NCI-H524 treated with DMSO at 0.1 percent for 48 hours (cell line): ENCODE data around the gene DISP1.
"Not testable (repeated sequence)": the region's sequence is repeated elsewhere in the genome, so short reads cannot be mapped to it uniquely, and the experiment has no call there.

ENCODE experiments used
- DNase-seq: peaks from one replicate; lab custom pipeline; 2025; lab: John Stamatoyannopoulos, UW

Gene DISP1

GRCh38 chr1:222798116-222798515 lies 16.7 kb upstream of the DISP1 start:
- no peak for DNase-seq

GRCh38 chr1:222798975-222799374 lies 15.9 kb upstream of the DISP1 start:
- DNase-seq, result no peak

GRCh38 chr1:222801067-222801466 lies 13.8 kb upstream of the DISP1 start:
- DNase-seq, result no peak

GRCh38 chr1:222811671-222812070 lies 3.2 kb upstream of the DISP1 start:
- no peak for DNase-seq

- DNase-seq, result no peak
These were observed 838 bp upstream of the DISP1 start for GRCh38 chr1:222813866-222814535.

GRCh38 chr1:222815440-222815765 lies 564 bp downstream of the DISP1 start:
- DNase-seq, result no peak

GRCh38 chr1:222817529-222817928 lies 2.7 kb downstream of the DISP1 start:
- no peak for DNase-seq

- no peak for DNase-seq
These were observed 3.3 kb downstream of the DISP1 start for GRCh38 chr1:222818171-222818570.

- no peak for DNase-seq
These were observed 5.4 kb downstream of the DISP1 start for GRCh38 chr1:222820171-222820712.

GRCh38 chr1:222821239-222821638 lies 6.4 kb downstream of the DISP1 start:
- DNase-seq, result no peak

- DNase-seq, result no peak
These were observed 8.9 kb downstream of the DISP1 start for GRCh38 chr1:222823695-222824094.

- no peak for DNase-seq
These were observed 9.8 kb downstream of the DISP1 start for GRCh38 chr1:222824641-222825040.

- no peak for DNase-seq
These were observed 14.1 kb downstream of the DISP1 start for GRCh38 chr1:222828939-222829338.

- no peak for DNase-seq
These were observed 15.0 kb downstream of the DISP1 start for GRCh38 chr1:222829868-222830267.

- DNase-seq, result no peak
These were observed 18.6 kb downstream of the DISP1 start for GRCh38 chr1:222833356-222833876.

- DNase-seq, result no peak
These were observed 28.9 kb downstream of the DISP1 start for GRCh38 chr1:222843469-222844410.

GRCh38 chr1:222844411-222844779 lies 29.6 kb downstream of the DISP1 start:
- DNase-seq, result peak; percentile 38

- DNase-seq, result no peak
These were observed 30.9 kb downstream of the DISP1 start for GRCh38 chr1:222845763-222846162.

GRCh38 chr1:222850550-222850949 lies 35.7 kb downstream of the DISP1 start:
- not testable (repeated sequence) for DNase-seq

GRCh38 chr1:222852326-222852725 lies 37.5 kb downstream of the DISP1 start:
- no peak for DNase-seq

GRCh38 chr1:222861062-222861461 lies 46.2 kb downstream of the DISP1 start:
- no peak for DNase-seq
